GM08714 (cell line): Measurements from ENCODE around the gene PGGT1B.
A peak's percentile ranks its signal among the peaks of the same experiment; 100 is the strongest.
"Not testable (repeated sequence)": the region's sequence is repeated elsewhere in the genome, so short reads cannot be mapped to it uniquely, and the experiment has no call there.

Source experiments
- H3K4me3 ChIP-seq: fragments of 200-500 bp; sonication (Bioruptor generic); 2 replicates; pipeline ENCODE4 v1.5.1; 2014; ENCODE audit warnings: mild to moderate bottlenecking, low read length, inconsistent platforms
- ZNF274 ChIP-seq: IDR thresholded peaks from 2 replicates; pipeline ENCODE4 v1.6.1; 2012; ENCODE audit warnings: mild to moderate bottlenecking, low read depth, low read length

The PGGT1B gene

DNA sequence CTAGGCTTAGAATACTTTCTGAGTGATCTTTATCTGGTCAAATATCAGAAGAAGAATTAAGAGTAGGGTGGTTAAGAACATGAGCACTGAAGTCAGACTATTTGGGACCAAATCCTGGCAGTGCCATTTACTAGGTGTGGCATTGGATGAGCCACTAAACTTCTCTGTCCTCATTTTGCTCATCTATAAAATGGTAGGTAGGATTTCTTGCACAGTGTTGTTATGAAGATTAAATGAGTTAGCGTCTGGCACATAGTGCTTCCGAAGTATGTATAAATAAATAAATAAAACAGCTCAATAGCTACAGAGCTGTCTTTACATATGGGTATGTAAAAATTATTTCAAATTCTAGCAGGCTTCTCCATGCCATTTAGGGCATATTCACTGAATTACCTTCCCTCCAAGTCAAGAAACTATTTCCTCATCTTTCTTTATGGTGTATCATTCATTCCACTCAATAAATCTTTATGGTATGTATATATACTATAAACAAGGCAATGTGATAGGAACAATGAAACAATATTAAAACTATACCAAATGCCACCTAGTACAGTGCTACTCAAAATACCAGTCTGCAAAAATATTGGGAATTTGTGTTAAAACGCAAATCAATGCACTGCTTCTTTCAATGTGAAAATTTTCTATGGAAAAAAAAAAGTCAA, 9.8 kb upstream of the PGGT1B start:
- no peak overlapping the region for H3K4me3 ChIP-seq
- TF ChIP-seq ZNF274, result no peak

DNA sequence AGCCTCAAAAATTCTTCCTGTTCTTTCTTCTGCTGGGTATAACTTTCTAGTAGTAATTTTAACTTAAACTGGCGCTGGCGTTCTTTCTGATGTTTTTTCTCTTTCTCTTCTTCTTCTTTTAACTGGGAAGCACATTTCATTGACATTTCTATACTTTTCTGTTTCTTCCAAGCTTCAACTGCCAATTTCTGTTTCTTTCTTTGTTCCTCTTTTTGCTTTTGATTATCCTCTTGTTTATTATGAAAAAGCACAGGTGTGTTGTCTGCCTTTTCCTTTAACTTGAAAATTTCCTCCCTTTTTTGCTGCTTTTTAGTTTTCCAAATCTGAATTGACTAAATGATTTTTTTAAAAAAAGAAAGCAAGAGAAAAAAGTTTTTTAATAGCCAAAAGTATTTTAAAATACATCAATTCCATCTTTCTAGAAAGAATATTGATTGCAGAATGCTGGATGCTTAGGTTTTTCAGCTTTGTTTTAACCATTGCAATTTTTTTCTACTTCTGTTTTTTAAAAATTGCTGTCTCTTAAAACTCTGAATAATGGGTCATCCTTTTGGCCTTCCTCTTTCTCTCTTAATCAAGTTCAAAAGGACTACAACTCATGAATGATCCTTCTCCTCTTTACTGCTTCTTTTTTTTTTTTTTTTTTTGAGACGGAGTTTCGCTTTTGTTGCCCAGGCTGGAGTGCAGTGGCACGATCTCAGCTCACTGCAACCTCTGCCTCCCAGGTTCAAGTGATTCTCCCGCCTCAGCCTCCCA, 8.8 kb upstream of the PGGT1B start:
- TF ChIP-seq ZNF274, result no peak
- H3K4me3 ChIP-seq, result no peak overlapping the region

DNA sequence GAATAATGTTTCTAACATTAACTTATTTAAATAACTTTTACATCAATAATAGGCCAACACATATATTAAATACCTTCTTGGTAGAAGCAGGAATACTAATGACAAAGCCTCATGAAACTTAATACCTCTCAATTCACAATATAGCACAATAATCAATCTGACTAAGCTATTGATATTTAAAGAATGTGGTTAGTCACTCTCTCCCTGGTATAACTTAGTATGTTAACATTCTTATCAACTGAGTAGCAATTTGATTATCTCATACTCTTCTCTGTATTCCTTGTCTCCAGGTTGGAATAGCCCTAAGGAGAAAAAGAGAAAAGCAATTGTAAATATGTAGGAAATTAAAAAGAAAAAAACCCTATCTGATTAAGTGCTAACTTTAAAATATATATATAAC, 4.9 kb upstream of the PGGT1B start:
- TF ChIP-seq ZNF274, result no peak
- H3K4me3 ChIP-seq, result no peak overlapping the region

DNA sequence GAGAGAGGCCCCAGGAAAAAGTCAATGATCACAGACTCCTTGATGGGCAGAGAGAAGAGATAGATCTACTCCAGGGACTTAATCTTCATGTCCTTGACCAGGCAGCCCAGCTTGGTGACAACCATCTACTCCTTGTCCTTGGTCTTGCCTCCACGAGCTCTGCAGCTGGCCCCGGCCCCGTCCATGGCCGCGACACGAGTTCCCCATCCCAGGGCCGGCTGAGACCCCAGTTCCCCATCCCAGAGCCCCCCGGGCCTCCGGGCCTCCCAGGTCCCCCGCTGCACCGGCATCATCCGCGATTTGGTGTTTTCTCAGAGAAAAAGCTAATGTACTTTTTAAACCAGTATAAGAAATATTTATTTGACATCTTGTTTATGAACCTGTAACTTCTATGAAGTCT, 2.5 kb upstream of the PGGT1B start:
- no peak for TF ChIP-seq ZNF274
- no peak overlapping the region for H3K4me3 ChIP-seq

DNA sequence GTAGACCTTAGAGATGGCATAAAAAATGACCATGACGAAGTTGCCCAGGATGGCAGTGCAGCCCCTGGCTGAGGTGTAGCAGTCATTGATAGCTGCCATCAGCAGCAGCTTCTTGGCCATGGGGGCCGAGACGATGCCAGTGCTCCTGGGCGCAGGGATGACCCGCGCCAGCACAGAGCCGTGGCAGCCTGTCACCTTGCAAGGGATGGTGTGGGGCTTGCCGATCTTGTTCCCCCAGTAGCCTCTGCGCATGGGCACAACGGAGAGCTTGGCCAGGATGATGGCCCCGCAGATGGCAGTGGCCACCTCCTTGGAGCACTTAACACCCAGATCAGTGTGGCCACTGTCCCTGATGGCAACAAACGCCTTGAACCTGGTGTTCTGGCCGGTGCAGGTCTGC, 2.1 kb upstream of the PGGT1B start:
- H3K4me3 ChIP-seq, result no peak overlapping the region
- TF ChIP-seq ZNF274, result no peak

DNA sequence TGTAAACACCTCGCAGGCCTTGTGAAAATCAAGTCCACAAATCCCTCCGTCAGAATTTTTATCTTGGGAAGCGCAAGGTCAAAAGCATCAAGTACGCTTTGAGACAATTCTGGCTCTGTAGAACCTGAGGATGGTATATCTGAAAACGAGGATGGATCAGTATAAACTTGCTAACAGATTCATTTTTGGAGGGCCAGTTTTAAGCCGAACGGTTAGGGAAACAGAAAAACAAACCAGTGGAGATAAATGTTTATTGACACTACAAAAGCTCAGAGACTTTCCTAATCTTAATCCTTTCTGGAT, 352 bp upstream of the PGGT1B start:
- peak overlapping the region; percentile 74 for H3K4me3 ChIP-seq
- TF ChIP-seq ZNF274, result no peak

DNA sequence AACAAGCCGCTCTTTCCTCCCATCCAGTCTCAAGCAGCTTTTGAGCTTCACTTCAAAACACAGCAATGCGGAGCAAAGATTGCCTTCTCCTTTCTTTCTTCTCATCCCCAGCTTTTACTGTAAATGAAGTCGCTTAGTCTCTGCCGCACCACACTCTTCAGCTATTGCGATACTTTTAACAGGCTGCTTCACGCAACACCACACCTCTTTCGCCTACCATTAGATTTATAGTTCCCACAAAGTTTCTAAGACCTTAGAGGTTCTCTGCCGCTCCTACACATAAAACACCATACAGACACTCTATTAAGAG, 711 bp downstream of the PGGT1B start:
- H3K4me3 ChIP-seq, result peak overlapping the region; percentile 74
- no peak for TF ChIP-seq ZNF274

DNA sequence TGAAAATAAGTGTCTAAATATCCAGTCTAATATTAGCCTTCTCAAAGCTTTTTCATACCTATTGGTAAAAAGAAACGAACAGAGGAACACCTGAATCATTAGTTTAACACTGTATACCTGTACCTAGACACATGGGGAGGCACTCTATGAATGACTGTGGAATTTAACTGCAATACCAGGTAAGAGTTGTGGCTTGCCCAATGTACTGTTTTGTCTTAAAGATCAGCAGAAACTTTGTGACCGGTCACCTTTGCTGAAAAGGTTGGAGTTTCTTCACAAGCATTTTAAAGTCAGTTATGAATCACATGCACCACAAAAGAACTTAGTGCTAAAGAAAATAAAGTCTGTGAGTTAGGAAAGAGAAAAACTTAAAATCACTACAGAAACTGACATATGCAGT, 2.4 kb downstream of the PGGT1B start:
- no peak for TF ChIP-seq ZNF274
- no peak overlapping the region for H3K4me3 ChIP-seq

DNA sequence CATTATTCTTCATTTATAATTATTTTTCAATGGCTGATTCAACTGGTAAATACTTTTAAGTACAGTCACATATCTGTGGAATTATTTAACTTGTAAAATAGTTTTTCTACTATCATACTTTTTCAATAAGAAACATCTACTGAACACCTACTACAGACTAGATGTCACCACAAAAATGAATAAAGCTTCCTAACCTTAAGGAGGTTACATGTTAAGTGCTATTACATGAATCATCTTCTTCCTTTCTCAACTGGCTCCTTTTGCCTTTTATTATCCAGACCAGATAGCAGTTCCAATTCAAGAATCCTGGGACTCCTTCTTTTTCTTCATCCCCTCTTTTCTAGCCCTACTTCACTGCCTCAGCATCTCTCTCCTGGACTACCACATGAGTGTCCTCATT, 4.7 kb downstream of the PGGT1B start:
- no peak overlapping the region for H3K4me3 ChIP-seq
- no peak for TF ChIP-seq ZNF274

DNA sequence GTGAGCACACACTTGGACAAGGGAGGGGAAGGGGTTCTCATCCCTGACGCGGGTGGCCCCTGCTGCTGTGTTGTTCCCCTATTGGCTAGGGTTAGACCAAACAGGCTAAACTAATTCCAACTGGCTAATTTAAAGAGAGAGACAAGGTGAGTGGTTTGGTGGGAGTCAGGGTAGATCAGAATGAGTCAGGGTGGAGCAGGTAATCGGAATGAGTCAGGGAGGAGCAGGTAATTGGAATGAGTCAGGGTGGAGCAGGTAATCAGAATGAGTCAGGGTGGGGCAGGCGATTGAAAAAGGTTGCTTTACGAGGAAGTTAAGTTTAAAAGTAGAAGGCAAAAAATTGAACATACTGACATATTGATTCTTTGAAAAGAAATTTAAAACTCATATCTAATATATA, 13.3 kb downstream of the PGGT1B start:
- H3K4me3 ChIP-seq, result not testable (repeated sequence)

DNA sequence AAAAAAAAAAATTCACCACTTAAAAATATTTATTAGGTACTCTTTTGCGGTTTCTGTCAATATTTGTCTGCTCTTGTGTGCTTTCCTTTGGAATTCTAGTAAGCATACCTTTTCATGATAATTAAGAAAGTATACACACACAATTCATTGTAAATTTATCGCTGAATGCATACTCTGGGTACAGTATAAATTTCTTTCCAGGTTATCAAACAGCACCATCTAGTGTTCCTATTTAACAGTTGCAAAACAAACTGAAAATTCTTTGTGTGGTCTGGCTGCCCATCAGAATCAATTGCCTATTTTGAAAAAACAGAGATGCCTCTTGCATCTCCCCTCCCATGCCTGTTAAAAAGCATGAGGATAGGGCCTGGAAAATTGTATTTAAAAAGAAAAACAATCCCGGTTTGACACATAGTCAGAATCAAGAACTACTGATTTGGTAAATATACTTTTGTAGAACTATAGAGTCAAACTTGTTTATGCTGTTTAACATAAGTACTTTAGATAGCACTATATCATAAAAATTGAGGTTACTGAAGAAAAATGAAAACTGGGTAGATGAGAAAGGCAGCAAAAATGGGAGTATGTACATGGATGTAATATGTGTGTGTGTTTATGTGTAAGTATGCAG, 16.2 kb downstream of the PGGT1B start:
- no peak overlapping the region for H3K4me3 ChIP-seq
- no peak for TF ChIP-seq ZNF274

DNA sequence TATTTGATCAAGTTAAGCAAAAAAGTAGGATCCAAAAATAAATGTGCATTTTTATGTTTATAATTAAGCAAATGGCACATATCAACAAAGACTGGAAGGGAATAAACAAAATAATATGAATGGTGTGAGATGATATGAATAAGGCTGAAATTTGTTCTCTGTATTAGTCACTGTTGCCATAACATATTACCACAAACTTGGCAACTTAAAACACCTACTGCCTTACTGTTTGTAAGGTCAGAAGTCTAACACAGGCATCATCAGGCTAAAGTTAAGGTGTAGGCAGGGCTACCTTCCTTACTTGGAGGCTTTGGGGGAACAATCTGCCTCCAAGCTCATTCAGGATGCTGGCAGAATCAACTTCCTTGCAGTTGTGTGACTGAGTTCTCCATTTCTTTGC, 19.3 kb downstream of the PGGT1B start:
- H3K4me3 ChIP-seq, result no peak overlapping the region
- no peak for TF ChIP-seq ZNF274

DNA sequence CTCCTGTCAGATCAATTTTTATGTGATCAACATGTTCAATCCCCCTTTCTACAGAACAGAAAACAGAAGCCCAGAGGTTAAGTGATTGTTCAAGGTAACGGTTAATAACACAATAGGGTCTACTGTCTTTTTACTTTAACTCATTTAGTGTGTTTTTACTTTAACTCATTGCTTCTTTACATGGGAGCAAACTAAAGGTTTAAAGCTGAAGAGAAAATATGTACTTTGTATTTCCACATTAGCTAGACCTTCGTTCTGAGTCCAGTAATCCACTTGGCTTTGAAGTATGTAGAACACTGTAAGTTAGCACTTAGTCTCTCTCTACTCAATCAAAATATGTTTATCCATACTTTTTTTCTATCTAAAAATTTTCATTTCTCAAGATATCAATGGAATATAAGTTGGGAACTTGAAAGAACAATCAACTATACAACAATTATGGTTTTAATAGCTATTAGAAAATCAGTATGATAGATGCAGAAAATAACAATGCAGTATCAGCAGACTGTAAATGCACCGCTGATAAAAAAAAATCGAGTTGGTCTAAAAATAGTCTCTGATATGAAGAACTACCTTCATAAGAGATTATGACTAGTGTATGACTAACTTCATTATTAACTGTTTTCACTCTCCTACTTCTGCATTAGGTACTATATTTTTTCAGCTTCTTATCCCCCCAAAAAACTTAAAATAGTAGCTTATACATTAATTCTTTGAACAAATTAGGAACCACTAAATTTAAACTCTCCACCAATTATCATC, 20.6 kb downstream of the PGGT1B start:
- H3K4me3 ChIP-seq, result no peak overlapping the region
- TF ChIP-seq ZNF274, result no peak

DNA sequence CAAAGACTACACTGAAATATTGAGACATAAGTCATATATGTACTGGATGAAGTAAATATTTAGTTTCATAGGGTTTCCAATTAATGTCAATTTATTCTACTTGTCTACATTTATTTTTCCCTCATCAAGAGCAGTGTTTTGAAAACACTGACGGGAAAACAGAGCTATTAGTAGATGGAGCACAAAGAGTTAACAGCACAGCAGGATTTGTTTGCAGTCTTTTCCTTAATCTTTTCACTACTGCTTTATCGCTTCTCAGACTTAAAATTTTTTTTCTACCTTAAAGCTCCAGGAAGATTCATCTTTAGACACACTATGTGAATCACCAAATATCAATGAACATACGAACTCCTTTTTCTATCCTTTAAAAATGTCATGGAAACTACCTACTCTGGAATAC, 25.6 kb downstream of the PGGT1B start:
- TF ChIP-seq ZNF274, result no peak
- H3K4me3 ChIP-seq, result no peak overlapping the region

DNA sequence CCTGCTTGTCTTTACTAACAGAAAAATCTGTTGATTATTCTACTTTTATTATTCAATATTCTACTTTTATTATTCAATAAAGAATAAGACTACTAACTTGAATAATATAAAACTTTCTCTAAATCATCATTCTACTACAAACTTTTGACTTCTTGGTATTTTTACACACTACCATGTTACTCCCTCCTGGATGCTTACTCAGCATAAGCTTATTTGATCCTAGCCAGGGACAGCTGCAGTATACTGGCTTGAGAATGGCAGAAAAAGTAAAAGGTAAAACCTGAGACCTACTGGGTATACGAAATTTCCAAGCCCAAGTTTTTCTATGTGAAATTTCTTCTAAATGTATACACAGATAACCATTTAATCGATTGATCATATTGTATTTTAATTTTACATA, 26.1 kb downstream of the PGGT1B start:
- no peak for TF ChIP-seq ZNF274
- no peak overlapping the region for H3K4me3 ChIP-seq
